Measurements from ENCODE around the gene RILPL1.
"Not testable (repeated sequence)": the region's sequence is repeated elsewhere in the genome, so short reads cannot be mapped to it uniquely, and the experiment has no call there.

The RILPL1 gene

GRCh38 chr12:123457980-123458779 lies 75.3 kb downstream of the RILPL1 start, which contains the start of gene SNRNP35:
TSS of gene SNRNP35 (plus strand) at chr12:123458139. CDS start at chr12:123465541, 7,402 bp downstream.
- DNase-seq = peak; percentile 82

DNA sequence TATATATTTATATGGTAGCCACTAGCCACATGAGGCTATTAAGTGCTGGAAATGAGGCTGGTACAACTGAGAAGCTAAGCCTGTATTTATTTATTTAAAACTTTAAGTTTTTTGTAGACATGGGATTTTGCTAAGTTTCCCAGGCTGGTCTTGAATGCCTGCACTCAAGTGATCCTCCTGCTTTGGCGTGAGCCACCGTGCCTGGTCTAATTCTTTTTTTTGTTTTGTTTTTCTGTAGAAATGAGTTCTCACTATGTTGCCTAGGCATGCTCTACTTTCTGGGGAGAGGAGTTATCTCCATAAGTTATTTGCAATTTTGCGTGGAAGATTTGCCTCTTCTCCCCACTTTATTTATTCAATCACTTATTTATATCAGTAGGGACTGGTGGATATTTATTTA lies 80.4 kb downstream of the RILPL1 start:
- DNase-seq = no peak

DNA sequence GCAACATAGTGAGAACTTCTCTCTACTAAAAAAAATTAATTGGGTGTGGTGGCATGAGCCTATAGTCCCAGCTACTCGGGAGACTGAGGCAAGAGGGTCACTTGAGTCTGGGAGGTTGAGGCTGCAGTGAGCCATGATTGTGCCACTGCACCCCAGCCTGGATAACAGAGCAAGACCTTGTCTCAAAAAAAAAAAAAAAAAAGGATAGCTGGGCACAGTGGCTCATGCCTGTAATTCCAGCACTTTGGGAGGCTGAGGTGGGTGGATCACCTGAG lies 81.3 kb downstream of the RILPL1 start:
- DNase-seq = not testable (repeated sequence)

DNA sequence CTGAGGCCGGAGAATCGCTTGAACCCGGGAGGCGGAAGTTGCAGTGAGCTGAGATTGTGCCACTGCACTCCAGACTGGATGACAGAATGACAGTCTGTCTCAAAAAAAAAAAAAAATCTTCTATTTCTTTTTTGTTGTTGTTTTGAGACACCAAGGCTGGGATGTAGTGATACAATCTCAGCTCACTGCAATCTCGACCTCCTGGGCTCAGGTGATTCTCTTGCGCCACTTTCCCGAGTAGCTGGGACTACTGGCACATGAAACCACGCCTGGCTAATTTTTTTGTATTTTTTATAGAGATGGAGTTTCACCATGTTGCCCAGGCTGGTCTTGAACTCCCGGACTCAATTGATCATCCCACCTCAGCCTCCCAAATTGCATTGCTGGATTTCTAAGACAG lies 82.9 kb downstream of the RILPL1 start:
- no peak for DNase-seq

DNA sequence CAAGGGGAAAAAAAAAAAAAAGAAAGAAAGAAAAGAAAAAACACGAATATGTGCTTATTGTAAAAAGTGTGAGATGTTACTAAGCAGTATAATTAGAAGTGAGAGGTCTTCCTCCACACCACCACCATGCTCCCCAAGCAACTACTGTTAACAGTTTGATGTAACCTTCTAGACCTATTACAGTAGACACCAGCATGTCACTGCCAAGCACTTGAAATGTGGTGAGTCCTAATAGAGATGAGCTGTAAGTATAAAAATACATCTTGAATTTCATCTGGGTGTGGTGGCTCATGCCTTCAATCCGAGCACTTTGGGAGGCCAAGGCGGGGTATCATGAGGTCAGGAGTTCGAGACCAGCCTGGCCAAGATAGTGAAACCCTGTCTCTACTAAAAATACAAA lies 83.7 kb downstream of the RILPL1 start:
- no peak for DNase-seq

GRCh38 chr12:123449249-123449733 lies 84.2 kb downstream of the RILPL1 start:
- no peak for DNase-seq

DNA sequence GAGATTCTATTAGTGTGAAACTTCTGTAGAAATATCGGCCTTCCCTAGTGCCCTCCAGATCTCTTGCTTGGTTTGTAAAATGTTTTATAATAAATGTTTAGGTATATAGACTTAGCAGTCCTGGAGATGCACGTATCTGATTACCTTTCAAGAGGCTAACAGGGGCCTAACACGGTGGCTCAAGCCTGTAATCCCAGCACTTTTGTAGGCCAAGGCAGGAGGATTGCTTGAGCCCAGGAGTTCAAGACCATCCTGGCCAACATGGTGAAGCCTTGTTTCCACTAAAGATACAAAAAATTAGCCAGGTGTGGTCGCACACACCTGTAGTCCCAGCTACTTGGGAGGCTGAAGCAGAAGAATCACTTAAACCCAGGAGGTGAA lies 87.2 kb downstream of the RILPL1 start:
- DNase-seq = no peak

GRCh38 chr12:123445388-123446332 lies 87.9 kb downstream of the RILPL1 start:
- DNase-seq = no peak

- DNase-seq = no peak
Measured at GRCh38 chr12:123444092-123445026, 89.2 kb downstream of the RILPL1 start.

- DNase-seq = no peak
Measured at GRCh38 chr12:123442774-123443173, 90.7 kb downstream of the RILPL1 start.

DNA sequence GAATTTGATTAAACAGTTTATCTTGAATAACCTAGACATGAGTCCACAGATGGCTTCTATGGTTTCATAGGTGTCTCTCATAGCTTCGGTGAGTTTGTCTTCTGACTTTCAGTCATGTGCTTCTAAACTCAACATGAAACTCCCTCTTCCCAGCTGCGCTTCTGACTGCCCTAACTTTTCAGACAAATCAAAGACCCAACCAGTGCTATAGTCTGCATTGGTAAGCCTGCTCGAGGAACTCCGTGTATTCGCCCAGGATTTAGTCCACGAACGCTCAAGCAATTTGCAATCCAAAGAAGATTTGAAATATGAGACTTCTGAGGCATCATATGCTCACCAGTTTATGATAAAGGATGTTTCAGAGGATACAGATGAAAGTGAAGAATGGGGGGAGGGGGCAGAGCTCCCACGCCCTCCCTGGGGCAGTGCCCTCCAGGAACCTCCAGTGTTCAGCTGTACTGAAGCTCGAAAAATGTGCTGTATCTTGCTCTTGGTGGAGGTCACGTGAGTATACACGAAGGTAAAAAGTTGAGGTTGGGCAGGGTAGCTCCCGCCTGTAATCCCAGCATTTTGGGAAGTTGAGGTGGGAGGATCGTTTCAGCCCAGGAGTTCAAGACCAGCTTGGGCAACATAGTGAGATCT lies 91.9 kb downstream of the RILPL1 start:
- DNase-seq = no peak

GRCh38 chr12:123436017-123436964 lies 97.2 kb downstream of the RILPL1 start, which contains the start of gene RILPL2:
TSS of gene RILPL2 (minus strand) at chr12:123436684. CDS start at chr12:123436420, 264 bp downstream.
- peak; percentile 90 for DNase-seq

- no peak for DNase-seq
Measured at GRCh38 chr12:123435636-123436016, 97.9 kb downstream of the RILPL1 start.

DNA sequence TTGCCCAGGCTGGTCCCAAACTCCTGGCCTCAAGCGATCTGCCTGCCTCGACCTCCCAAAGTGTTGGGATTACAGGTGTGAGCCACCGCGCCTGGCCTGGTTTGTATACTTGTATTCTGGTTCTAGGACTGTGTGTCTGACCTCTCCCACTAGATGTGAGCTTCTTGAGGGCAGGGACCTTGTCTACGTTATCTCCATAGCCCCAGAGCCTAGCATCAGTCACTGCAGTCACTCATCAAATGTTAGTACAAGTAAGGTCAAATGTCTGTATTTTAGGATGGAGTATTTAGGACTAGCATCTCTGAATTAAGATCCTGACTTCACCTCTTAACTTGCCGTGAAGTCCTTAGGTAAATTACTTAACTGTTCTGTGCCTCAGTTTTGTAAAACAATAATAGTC lies 99.9 kb downstream of the RILPL1 start:
- DNase-seq = no peak

- peak; percentile 17 for DNase-seq
Measured at GRCh38 chr12:123431951-123432817, 101.3 kb downstream of the RILPL1 start.

DNA sequence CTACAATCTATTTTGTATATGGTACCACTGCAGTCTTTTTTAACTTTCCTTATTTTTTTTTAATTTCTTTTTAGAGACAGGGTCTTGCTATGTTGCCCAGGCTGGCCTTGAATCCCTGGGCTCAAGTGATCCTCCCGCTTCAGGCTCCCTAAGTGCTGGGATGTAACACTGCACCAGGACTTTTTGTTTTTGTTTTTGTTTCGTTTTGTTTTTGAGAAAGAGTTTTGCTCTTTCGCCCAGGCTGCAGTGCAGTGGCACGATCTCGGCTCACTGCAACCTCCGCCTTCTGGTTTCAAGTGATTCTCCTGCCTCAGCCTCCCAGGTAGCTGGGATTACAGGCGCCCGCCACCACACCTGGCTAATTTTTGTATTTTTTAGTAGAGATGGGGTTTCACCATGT lies 104.4 kb downstream of the RILPL1 start:
- not testable (repeated sequence) for DNase-seq

DNA sequence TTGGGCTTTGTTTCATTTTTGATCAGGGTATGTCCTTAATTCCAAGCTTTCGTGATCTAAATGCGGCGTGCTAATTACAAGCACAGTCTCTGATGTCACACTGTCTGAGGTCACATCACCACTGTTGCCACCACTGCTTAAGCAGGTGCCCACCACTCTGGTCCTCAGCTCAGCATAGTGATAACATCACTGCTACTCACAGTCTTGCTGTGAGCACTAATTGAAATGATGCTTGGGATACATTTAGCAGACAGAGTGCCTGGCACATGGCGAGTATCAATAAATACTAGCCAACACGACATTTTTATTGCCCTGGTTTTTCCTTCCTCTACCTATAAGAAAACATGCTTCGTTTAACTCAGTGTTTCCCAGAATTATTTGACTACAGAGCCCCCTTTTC lies 104.9 kb downstream of the RILPL1 start:
- no peak for DNase-seq

DNA sequence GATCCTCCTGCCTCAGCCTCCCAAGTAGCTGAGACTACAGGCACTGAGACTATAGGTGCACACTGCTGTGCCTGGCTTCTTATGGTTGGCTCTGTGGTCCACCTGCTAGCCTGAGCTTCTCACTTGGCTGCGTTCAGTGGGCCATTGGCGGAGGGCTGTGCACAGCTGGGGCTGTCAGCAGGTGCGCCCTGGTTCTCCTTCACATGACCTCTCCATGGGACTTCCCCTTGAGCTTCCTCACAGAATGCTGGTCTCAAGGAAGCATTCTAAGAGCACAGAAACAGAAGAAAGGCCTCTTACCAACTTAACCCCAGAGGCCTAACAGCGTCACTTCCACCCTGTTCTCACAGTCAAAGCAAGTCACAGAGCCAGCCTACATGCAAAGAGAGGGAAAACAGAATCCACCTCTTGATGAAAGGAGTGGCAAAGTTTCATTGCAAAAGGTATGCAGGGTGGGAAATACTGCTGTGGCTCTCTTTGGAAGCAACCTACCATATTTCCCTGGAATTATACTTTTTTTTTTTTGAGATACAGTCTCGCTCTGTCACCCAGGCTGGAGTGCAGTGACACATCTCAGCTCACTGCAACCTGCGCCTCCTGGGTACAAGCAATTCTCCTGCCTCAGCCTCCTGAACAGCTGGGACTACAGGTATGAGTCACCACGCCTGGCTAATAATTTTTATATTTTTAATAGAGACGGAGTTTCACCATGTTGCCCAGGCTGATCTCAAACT lies 106.3 kb downstream of the RILPL1 start:
- DNase-seq = peak; percentile 6

DNA sequence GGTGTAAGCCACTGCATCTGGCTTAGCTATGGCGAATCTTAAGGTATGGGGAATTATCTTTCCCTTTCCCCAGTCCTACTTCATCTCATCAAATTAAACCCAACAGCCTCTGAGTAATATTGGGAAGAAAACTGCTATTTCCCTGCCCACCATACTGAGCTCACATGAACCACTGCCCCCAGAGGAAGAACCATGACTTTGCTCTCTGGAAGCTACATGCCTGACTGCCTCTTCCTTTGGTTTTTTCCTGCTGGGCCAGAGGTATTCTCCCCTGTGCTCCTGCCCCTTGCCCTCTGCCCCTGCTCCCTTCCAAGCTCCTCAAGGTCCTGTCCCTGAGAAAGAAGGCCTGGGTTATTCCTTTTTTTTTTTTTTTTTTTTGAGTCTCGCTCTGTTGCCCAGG lies 112.2 kb downstream of the RILPL1 start:
- DNase-seq = no peak
